Measurements from ENCODE around the gene CCDC70.
"Not testable (repeated sequence)": the region's sequence is repeated elsewhere in the genome, so short reads cannot be mapped to it uniquely, and the experiment has no call there.

Gene CCDC70

DNA sequence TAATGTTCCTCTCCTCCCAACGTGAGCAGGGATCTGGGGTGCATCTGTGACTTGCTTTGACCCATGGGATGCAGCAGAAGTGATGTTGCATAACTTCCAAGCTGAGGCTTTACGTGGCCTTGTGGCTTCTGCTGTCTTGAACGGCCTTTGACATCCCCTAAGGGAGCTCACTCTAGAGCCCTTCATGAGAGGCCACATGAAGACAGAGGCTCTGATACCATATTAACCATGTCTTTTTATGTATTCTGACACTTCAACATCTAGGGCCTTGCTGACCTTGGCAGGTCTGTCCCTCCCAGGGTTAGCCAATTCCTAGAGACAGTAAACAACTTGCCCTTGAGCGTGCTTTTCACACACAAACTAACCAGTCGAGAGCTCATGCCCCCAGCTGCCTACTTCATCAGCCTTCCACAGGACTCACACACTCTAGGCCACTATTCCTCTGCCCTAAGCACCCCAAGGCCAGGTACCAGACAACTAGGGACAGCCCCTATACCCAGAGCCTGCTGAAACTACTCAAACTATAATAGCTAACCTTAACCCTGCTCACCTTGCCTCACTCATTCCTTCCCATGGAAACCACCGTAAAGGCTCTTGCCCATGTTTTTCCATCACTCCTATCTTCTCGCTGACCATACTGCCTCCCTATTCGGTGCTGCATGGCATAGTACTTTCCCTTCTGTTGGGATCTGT, 45.4 kb downstream of the CCDC70 start:
- TF ChIP-seq, protein P1, sequence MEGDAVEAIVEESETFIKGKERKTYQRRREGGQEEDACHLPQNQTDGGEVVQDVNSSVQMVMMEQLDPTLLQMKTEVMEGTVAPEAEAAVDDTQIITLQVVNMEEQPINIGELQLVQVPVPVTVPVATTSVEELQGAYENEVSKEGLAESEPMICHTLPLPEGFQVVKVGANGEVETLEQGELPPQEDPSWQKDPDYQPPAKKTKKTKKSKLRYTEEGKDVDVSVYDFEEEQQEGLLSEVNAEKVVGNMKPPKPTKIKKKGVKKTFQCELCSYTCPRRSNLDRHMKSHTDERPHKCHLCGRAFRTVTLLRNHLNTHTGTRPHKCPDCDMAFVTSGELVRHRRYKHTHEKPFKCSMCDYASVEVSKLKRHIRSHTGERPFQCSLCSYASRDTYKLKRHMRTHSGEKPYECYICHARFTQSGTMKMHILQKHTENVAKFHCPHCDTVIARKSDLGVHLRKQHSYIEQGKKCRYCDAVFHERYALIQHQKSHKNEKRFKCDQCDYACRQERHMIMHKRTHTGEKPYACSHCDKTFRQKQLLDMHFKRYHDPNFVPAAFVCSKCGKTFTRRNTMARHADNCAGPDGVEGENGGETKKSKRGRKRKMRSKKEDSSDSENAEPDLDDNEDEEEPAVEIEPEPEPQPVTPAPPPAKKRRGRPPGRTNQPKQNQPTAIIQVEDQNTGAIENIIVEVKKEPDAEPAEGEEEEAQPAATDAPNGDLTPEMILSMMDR (IDR thresholded peaks at IDR 0.05; ENCODE audit: insufficient read depth, missing control alignments), result no peak
- DNase-seq (ENCODE audit: insufficient read length, low spot score) (no peak), FAIRE-seq (no peak)

DNA sequence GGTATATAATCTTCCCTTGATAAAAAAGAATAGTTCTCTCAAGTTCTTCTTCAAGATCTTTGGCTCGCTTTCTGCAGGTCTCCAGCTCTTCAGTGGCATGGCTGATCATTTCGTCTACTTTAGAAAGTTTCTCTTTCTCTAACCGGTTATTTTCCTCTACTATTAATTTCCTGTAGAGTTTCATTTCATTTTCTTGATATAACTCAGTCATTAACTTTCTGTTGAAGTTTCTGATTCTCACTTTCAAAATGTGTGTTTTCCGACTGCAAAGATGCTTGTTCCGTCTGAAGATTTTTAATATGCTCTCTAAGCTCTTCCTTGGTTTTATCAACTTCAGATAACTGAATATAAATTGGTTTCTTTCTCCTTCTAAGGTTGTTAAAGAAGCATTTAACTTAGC, 47.5 kb downstream of the CCDC70 start:
- DNase-seq (ENCODE audit: insufficient read length, low spot score); FAIRE-seq: not testable (repeated sequence)

DNA sequence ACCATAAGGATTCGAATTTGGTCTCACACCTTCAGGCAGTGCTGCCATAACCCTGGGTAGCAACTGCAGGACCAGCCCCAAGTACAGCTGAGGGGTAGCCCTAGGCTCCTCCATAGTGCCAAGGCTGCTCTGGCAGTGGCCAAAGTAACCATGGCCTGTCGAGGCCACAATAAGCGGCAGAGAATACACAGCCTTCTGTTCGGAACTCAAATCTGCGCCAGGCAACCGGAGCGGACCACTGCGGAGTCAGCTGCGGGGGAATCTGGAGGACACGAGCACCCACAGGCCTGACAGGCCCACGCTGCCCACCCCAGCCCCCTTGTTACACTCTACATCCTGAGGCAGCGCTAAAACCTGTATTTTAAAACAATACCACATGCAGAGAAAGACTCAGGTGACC, 48.7 kb downstream of the CCDC70 start:
- FAIRE-seq (no peak), DNase-seq (ENCODE audit: insufficient read length, low spot score) (no peak)
- TF ChIP-seq, protein P1 (IDR thresholded peaks at IDR 0.05; ENCODE audit: insufficient read depth, missing control alignments), result no peak

DNA sequence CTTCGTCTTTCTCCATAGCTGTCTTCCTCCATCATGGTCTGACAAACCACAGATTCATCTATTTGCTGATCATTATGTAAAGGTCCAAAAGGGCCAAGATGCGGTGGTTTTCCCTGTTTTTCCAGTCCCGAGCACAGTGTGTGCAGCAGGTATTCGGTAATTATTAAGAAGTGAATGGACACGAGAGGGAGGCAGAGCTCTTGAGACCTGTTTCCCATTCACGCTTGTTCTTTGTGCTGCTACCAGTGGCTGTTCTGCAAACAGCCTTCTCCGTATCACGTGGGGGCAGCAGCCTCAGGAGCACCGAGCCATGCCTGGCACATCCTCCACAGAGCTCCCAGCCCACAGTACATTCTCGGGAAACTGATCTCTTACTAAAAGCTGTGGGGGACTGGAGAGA, 50.3 kb downstream of the CCDC70 start:
- FAIRE-seq, result no peak

DNA sequence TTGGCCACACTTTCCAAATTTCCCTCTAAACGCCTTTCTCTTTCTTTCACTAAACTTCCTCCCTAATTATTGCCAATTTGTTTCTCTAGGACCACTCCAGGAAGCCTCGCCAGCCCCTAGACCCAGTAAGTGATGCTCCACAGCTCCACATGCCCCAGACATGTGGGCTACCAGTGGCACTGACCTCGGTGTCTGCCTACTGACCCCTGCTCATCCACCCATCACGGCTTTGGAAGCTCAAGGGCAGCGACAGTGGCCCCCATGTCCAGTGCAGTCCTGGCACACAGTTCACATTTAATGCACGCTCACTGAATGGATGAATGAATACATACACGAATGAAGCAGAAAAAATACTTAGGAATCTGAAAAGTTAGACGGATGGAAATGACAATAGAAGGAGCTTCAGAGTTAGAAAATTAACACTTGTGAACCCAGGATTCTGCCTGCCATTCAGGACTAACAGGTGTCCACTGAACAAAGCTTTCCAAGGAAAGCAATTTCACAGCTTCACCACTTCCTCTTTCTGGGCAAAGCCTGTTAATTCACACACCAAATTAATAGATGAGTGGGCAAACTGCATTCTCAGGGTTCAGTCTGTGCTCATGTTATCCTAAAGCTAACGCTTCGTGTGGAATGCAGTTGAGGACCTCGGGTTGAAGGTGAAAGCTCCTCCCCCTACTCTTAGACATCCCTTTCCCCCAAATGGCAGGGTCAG, 50.9 kb downstream of the CCDC70 start:
- TF ChIP-seq, protein P1 (IDR thresholded peaks at IDR 0.05; ENCODE audit: insufficient read depth, missing control alignments), result no peak
- DNase-seq (ENCODE audit: insufficient read length, low spot score) (no peak), FAIRE-seq (no peak)

More for the DNA sequence above, 50.3 kb downstream of the CCDC70 start:
- no peak for DNase-seq (ENCODE audit: insufficient read length, low spot score)
- TF ChIP-seq, protein P1 (IDR thresholded peaks at IDR 0.05; ENCODE audit: insufficient read depth, missing control alignments), result no peak

DNA sequence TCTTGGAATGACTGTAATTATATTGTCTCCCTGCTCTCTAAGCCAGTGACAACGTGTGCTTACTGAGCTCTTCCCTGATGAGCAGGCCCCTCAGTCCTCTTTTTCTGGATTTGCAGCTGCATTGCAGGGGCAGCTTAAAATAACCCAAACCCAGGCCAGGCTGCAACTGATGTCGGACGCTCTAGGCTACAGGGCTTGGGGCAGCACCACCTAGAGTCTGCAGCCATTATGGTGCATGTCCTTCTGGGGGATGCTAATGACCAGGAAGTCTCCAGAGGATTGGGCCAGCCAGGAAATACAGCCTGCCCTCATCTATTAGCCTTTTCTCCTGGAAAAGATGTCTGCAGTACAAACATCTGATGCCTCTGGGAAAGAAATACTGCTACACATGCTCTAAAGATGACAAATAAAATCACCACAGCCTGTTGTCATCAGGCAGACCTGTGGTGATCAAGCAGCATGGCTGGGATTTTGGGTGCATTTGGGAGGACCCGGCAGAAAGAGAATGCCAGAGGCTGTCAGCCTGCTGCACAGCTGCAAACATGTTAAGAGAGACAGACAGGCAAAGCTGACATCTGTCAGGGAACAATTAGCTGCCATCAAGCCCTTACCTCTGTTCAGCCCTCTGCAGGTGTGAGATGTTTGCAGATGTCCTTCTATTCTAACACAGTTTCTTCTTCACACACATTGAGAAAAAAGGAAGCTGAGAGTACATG, 51.8 kb downstream of the CCDC70 start:
- no peak for DNase-seq (ENCODE audit: insufficient read length, low spot score)
- TF ChIP-seq, protein P1 (IDR thresholded peaks at IDR 0.05; ENCODE audit: insufficient read depth, missing control alignments), result no peak
- FAIRE-seq, result no peak

DNA sequence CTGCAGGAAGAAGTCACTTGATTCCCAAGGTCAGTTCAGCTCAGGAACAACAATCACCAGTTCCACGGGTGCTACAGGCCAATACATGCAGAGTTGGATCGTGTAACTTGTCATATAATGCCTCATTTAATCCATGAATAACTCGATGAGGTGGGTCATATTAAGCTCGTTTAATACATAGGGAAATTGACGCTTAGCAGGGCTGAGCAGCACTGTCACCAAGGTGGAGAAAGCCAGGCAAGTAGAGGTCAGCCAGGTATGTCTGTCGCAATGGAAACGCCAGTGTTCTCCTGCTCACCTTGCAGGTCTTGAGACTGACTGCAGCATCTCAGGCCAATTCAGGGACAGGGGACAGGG, 52.3 kb downstream of the CCDC70 start:
- FAIRE-seq (no peak), DNase-seq (ENCODE audit: insufficient read length, low spot score) (no peak)
- TF ChIP-seq, protein P1 (IDR thresholded peaks at IDR 0.05; ENCODE audit: insufficient read depth, missing control alignments), result no peak

Measured in D721Med (cell line).